ENCODE results near the gene RTCA. TPM values are rescaled to one million over a fixed set of nuclear protein-coding genes. Genes with fewer than 3 reads are reported as not detected.

RTCA gene
- total RNA-seq, 1 experiment from 2014 or later, result 26.5 TPM

GRCh38 chr1:100305954-100306353 is 39.9 kb downstream of the RTCA start:
- no peak overlapping the region for H3K4me3 ChIP-seq (replicated peaks in 1 of 2; ENCODE audit: low read depth in 1 of 2, low read length in 2 of 2)
- POLR2A ChIA-PET, result no interaction called here
- DNase-seq (ENCODE audit: low read depth, low spot score), result no peak
- H4K20me1 ChIP-seq (ENCODE audit: insufficient read depth), result no peaks in the 10 kb centered on the region
- no peaks in the 10 kb centered on the region for H3K27me3 ChIP-seq (ENCODE audit: insufficient read depth, low read length)
- H3K4me1 ChIP-seq (ENCODE audit: control insufficient read depth in 1 of 2, insufficient read depth in 2 of 2, low read length in 2 of 2), result no peaks in the 10 kb centered on the region
- ATAC-seq, result no peak
- intact Hi-C loops (cut with micrococcal nuclease), result no loop called here
- BruUV-seq (replicated peaks), result no TSS peak
- RAD21 ChIA-PET (ENCODE audit: low non-redundant PET in 1 of 2, low total read pairs in 2 of 2, uncharacterized antibody in 2 of 2, unreplicated experiment in 2 of 2), result no interaction called here
- H3K27ac ChIP-seq (ENCODE audit: low read depth, low read length), result no peak overlapping the region
- H2AFZ ChIP-seq (ENCODE audit: low read depth, low read length, poor library complexity, severe bottlenecking), result no peak overlapping the region
- no peaks in the 10 kb centered on the region for H3K36me3 ChIP-seq (ENCODE audit: control insufficient read depth in 1 of 2, insufficient read depth in 2 of 2, low read length in 2 of 2)
- H3K9ac ChIP-seq (ENCODE audit: low read length), result no peak overlapping the region
- no peaks in the 10 kb centered on the region; the same call in 1 of the 2 replicates for H3K9me2 ChIP-seq (ENCODE audit: insufficient read depth)
- TF ChIP-seq YY1 (IDR thresholded peaks at IDR 0.05; ENCODE audit: extremely low read depth, insufficient replicate concordance, low read depth, low read length) (no peak), ZFX (IDR thresholded peaks at IDR 0.05) (no peak), TCF7L2 (IDR thresholded peaks at IDR 0.05; ENCODE audit: borderline replicate concordance, extremely low read depth, insufficient read depth, insufficient read length) (no peak), SRF (IDR thresholded peaks at IDR 0.05; ENCODE audit: low read depth) (no peak), FOSL1 (IDR thresholded peaks at IDR 0.05; ENCODE audit: low read depth) (no peak), EZH2phosphoT487 (IDR thresholded peaks at IDR 0.05; ENCODE audit: borderline replicate concordance) (no peak), MAX (IDR thresholded peaks at IDR 0.05) (no peak), JUND (IDR thresholded peaks at IDR 0.05) (no peak), REST (IDR thresholded peaks at IDR 0.05; ENCODE audit: low read depth) (no peak), ZBTB33 (IDR thresholded peaks at IDR 0.05; ENCODE audit: extremely low read depth, insufficient replicate concordance, low read length) (no peak), ZNF274 (IDR thresholded peaks at IDR 0.05; ENCODE audit: low read depth, low read length) (no peak), POLR2A (IDR thresholded peaks at IDR 0.05; ENCODE audit: borderline replicate concordance, extremely low read depth, insufficient read depth, insufficient read length) (no peak), CBX3 (IDR thresholded peaks at IDR 0.05; ENCODE audit: low read depth) (no peak), CEBPB (IDR thresholded peaks at IDR 0.05; ENCODE audit: low read depth) (no peak), ELF1 (IDR thresholded peaks at IDR 0.05; ENCODE audit: borderline replicate concordance, low read depth) (no peak)
- H3K9me3 ChIP-seq (ENCODE audit: control insufficient read depth in 1 of 2, insufficient read depth in 1 of 2, low read depth in 1 of 2, low read length in 2 of 2), result no peaks in the 10 kb centered on the region
- H3K4me2 ChIP-seq (ENCODE audit: low read length), result no peak overlapping the region
- CTCF ChIA-PET, result no interaction called here
- H3K79me2 ChIP-seq (ENCODE audit: insufficient read depth, low read length), result no peaks in the 10 kb centered on the region
